Measurements from ENCODE around the gene STRA6.
"Not testable (repeated sequence)": the region's sequence is repeated elsewhere in the genome, so short reads cannot be mapped to it uniquely, and the experiment has no call there.

STRA6 gene

GRCh38 chr15:74179983-74180880 lies 22.4 kb downstream of the STRA6 start:
- DNase-seq: no peak

GRCh38 chr15:74179101-74179841 lies 23.3 kb downstream of the STRA6 start:
- no peak for DNase-seq

GRCh38 chr15:74178326-74179100 lies 24.1 kb downstream of the STRA6 start:
- DNase-seq: no peak

- DNase-seq: no peak
Observed at GRCh38 chr15:74176262-74177214, 26.0 kb downstream of the STRA6 start.

GRCh38 chr15:74175271-74176191 lies 27.1 kb downstream of the STRA6 start:
- DNase-seq: no peak

GRCh38 chr15:74174958-74175253 lies 27.7 kb downstream of the STRA6 start:
- no peak for DNase-seq

- DNase-seq: no peak
Observed at GRCh38 chr15:74174219-74174957, 28.2 kb downstream of the STRA6 start.

GRCh38 chr15:74173380-74174218 lies 29.0 kb downstream of the STRA6 start, which contains the start of gene ISLR:
Gene ISLR (plus strand): TSS chr15:74173710. CDS start chr15:74174859, 1,149 bp downstream.
- DNase-seq: no peak

- no peak for DNase-seq
Observed at GRCh38 chr15:74172701-74173379, 29.7 kb downstream of the STRA6 start.

GRCh38 chr15:74171965-74172541 lies 30.5 kb downstream of the STRA6 start:
- no peak for DNase-seq

GRCh38 chr15:74170875-74171578 lies 31.6 kb downstream of the STRA6 start:
- DNase-seq: no peak

- DNase-seq: no peak
Observed at GRCh38 chr15:74170071-74170844, 32.3 kb downstream of the STRA6 start.

GRCh38 chr15:74168711-74169126 lies 33.9 kb downstream of the STRA6 start:
- no peak for DNase-seq

- peak in 1 of 2 experiments; percentile 16 for DNase-seq
Observed at GRCh38 chr15:74167891-74168331, 34.7 kb downstream of the STRA6 start.

GRCh38 chr15:74165461-74165860 lies 37.1 kb downstream of the STRA6 start:
- DNase-seq: no peak

- not testable (repeated sequence) for DNase-seq
Observed at GRCh38 chr15:74162195-74162536, 40.4 kb downstream of the STRA6 start.

- not testable (repeated sequence) for DNase-seq
Observed at GRCh38 chr15:74160390-74160789, 42.2 kb downstream of the STRA6 start.

Measured in NCI-H526 (cell line).